GM18519 (cell line): ENCODE measurements around the gene NELL1.

Source experiments
- ATAC-seq: cut with Tn5 transposase; IDR thresholded peaks from one replicate; pipeline ENCODE4 v1.9.1; 2021; ENCODE audit warnings: mild to moderate bottlenecking, moderate library complexity; ENCODE audit not compliant: unreplicated experiment, low FRiP score

The NELL1 gene

DNA sequence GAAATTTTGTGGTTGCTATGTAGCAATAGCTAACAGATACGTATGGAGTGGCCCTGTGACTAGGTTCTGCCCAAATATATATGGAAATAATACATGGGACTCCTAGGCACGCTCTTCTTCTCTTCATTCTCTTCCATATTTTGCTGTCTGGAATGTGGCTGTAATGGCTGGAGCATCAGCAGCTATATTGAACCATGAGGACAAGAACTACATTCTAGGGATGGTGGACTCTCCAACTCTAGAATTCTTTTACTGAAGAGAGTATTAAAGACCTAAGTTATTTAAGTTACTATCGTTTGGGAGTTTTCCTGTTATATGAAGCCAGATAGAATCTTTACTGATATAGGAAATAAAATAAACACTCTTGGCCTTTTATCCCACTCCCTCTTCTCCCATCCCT, 7.5 kb upstream of the NELL1 start:
- no peak for ATAC-seq

DNA sequence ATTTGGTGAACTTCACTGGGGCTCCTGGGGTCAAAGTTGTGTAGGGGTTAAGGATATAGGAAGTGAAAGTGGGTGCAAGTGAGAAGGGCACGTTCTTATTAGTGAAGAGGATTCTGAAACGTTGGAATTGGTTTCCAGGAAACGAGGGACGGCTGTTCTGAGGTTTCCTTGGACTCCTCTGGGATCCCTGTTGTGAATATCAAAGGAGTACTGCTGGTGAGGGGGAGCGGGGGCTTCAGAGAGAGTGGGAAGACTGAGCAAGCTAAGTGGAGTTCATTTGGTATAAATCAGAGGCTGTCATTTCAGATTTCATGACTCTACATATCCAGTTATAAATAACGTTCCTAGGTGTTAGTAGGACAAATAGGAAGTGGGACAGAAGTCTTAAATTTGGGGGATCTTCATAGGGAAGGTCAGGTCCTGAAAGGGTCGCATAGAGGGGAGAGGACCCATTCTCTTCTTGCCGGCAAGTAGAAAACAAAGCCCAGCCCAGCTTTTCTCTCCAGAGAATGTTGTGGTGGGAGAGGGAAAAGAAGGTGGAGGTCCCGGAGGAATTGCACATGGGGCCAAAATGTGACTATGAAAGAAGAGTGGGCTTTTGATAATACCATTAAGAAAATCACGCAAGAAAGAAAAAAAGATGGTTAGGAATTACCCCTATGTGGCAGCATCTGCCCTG, 1.1 kb upstream of the NELL1 start:
- ATAC-seq = no peak

DNA sequence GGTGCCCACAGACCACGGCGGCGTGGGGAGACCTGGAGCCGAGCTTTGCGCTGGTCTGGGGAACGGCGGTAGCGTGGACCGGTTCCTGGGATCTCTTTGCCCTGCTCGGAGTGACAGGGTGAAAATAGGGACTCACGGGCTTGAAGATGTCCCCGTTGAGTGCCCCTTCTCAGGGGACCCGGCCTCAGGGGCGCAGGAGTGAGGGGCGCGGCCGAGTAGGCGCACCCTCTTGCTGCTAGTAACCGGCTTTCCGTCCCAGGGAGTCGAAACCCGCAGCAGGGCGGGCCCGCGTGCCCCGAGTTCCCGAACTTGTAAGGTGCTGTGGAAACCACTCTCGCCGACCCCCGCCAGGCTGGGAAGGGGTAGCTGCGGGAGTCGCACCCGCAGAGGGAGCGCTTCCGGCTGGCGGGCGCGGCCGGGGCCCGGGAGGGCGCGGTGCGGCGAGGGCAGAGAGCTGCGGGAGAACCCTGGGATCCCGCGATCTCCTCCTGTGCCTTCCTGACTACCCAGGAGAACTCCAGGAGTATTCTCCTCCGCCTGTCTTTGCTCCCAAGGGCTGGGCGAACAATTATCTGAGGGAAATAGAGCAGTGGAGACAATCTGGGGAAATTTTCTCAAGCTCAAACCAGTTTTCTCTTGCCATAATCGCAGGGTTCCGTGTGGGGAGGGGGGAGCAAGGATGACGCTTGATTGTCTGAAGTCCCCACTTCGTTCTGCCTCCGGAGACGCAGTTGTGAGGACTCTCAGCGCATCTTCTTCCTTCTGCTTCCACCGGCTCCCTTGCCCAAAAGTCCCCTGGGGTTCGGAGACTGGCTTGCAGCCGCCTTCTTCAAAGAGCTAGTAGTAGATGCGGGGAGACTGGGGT, 666 bp downstream of the NELL1 start:
- ATAC-seq = no peak

GRCh38 chr11:20670932-20671403, 1.6 kb downstream of the NELL1 start:
- no peak for ATAC-seq

DNA sequence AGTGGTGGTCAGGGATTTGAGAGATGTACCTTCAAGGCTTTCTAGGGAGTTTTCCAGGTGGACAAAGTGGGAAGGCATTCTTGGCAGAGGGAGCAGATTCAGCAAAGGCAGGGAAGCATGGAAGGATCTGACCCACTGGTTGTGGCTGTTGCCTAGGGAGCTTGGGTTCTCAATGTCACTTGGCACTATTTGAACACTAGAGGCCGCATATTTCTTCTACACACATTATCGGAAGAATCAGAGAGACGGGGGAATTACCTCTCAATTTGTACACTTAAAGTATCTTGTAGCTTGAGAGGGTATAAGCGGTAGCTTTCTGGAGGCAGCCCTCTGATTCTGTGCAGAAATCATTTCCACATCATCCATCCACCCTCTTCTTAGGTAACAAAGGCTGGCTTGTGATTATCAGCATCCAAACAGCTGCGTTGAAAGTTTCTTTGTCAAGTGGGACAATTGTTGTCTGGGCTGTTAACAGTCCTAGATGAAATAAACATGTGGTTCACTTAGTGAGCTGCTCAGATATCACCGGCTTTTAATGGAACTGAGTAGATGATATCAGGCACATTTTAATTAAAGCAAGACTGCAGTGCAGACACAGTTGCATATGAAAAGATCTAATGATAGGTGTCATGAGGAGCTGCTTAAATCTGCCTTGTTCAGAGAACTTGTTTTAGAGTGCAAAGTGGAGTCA, 2.6 kb downstream of the NELL1 start:
- ATAC-seq = no peak

DNA sequence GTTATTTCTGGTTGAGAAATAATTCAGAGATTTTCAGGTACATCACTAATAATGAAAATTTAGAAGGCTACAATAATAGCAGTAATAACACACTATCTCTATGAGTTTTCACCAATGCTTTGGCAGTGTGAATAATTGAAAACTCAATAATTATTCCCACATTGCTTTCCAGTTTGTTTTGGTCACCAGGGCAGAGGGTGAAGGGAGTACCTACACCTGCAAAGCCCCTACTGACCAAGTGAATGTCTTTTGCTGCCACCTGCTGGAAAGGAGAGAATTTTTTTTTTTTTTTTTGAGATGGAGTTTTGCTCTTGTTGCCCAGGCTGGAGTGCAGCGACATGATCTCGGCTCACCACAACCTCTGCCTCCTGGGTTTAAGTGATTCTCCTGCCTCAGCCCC, 3.2 kb downstream of the NELL1 start:
- ATAC-seq = no peak

- ATAC-seq = no peak
Observed at GRCh38 chr11:20676658-20677057, 7.3 kb downstream of the NELL1 start.

DNA sequence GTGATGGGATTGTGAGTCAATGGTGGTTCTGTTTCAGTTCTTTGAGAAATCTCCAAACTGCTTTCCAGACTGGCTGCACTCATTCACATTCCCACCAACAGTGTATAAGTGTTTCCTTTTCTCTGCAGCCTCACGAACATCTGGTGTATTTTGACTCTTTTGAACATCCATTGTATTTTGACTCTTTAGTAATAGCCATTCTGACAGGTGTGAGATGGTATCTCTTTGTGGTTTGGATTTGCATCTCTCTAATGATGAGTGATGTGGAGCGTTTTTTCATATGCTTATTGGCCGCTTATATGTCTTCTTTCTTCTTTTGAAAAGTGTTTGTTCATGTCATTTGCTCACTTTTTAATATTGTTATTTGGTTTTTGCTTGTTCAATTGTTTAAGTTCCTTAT, 19.4 kb downstream of the NELL1 start:
- no peak for ATAC-seq

DNA sequence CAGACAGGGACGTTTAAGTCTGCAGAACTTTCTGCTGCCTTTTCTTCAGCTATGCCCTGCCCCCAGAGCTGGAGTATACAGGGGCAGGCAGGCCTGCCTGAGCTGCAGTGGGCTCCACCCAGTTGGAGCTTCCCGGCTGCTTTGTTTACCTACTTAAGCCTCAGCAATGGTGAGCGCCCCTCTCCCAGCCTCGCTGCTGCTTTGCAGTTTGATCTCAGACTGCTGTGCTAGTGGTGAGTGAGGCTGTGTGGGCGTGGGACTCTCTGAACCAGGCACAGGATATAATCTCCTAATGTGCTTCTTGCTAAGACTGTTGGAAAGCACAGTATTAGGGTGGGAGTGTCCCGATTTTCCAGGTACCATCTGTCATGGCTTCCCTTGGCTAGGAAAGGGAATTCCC, 38.5 kb downstream of the NELL1 start:
- ATAC-seq = no peak

GRCh38 chr11:20712912-20713311, 43.5 kb downstream of the NELL1 start:
- ATAC-seq = no peak

- no peak for ATAC-seq
Observed at GRCh38 chr11:20715464-20715863, 46.1 kb downstream of the NELL1 start.

DNA sequence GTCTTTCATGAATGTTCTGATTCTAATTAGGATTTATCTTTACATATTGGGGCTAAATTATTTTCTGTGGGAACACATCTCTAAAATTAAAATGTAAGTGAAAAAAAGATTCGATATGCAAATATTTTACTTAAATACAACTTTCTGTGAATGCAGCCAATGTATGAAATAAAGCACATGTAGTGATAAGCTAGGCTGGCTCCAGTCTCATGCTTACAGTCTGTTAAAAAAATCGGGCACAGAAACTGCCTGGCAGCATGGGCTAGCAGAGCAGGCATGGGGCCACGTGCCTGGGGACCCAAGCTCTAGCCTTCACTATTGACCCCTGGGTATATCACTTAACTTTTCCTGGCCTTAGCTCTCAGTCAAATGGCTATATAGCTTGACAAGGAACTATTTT, 46.5 kb downstream of the NELL1 start:
- ATAC-seq = no peak

DNA sequence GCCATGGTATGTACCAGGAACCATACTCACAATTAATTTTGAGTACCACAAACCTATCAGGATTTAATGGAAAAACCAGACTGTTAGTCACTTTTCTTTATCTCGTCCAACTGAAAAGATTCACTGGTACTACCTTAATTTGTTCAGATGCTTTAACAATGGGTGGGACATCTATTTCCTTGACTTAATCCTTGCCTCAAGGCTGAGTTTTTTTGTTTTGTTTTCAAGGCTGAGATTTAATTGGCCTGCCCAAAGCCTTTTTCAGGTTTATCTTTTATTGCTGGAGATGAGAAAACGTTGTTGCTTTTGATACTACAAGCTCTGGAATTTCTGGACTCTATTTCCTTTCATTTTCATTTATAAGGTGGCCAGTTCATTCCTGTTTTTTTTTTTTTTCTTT, 50.4 kb downstream of the NELL1 start:
- ATAC-seq = no peak

- ATAC-seq = no peak
Observed at GRCh38 chr11:20723366-20723765, 54.0 kb downstream of the NELL1 start.

DNA sequence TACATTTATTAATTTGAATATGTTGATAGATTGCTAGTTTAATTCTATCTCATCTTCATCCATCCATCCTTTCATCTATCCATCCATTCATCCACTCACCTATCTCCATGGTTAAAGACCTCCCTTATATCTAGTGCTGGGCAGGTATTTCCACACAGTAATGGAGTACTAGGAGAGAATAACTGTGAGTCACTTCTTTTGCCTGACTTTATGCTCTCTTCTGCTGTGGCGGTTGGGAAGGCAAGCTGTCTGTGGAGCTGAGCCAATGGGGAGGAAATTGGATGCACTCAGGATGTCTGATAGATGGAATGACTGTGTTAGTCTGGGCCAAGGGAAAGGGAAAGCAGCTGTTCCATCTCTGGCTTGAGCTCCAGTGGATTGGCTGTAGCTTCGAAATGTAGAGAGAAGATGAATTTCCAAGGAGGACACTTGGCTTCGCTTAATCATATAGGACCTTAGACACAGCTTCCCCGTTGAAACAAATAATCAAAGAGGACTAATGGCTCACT, 60.3 kb downstream of the NELL1 start:
- ATAC-seq = no peak

- ATAC-seq = no peak
Observed at GRCh38 chr11:20731676-20732215, 62.4 kb downstream of the NELL1 start.

DNA sequence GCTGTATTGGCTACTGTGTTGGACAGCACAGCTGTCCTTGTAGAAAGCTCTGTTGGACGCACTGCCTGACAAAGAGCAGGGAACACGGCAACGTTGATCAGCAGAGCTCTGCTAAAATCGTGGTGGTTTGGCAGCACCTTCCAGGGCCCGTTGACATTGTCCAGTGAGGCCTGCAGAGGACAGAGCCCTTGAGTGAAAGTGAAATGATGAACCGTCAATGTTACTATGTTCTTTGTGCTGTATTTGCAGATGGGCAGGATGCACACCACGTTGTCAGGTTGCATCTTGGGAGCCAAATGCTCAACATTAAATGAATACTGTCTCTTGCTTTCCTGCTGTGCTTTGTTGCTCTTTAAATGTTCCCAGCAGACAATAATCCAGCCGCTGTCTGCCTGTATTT, 69.7 kb downstream of the NELL1 start:
- ATAC-seq = no peak

- no peak for ATAC-seq
Observed at GRCh38 chr11:20739577-20739976, 70.2 kb downstream of the NELL1 start.

GRCh38 chr11:20754933-20755332, 85.5 kb downstream of the NELL1 start:
- ATAC-seq = no peak

DNA sequence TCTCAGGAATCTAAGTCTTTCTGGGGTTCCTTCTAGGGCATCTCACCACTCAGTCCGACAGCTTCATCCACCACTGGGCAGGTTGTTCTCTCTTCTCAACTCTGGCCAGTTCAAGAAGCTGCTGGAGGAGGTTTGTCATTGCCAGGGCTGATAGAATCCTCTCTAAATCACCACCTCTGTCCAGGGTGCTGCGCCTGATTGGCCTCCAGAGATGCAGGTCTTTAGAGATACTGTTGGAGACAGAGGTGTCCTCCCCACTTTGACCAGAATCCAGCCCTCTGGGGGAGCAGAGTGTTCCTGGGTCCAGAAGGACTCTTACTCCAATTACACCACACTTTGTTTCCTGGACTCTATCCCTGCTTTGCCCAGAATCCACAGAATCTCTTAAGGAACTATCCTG, 90.2 kb downstream of the NELL1 start:
- ATAC-seq = no peak

DNA sequence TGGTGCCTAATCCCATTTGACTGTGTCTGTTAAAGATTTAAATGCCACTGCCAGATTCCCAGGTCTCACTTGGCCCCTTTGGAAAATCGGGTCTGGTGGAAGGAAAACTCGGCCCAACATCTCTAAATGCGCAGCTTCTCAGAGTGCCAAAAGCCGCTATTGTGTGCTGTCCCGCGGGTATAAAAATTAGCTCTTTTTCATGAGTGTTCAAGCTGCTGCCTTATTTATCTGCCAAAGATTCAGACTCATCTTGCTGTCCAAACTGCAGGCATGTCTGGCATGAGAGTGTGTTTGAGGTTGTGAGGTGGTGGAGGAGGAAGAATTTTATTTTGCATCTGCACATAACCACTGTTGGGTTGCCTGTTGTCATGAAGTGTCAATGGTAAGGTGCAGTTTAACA, 91.4 kb downstream of the NELL1 start:
- no peak for ATAC-seq
